Measurements from ENCODE around the gene RNASE13.

Gene RNASE13

DNA sequence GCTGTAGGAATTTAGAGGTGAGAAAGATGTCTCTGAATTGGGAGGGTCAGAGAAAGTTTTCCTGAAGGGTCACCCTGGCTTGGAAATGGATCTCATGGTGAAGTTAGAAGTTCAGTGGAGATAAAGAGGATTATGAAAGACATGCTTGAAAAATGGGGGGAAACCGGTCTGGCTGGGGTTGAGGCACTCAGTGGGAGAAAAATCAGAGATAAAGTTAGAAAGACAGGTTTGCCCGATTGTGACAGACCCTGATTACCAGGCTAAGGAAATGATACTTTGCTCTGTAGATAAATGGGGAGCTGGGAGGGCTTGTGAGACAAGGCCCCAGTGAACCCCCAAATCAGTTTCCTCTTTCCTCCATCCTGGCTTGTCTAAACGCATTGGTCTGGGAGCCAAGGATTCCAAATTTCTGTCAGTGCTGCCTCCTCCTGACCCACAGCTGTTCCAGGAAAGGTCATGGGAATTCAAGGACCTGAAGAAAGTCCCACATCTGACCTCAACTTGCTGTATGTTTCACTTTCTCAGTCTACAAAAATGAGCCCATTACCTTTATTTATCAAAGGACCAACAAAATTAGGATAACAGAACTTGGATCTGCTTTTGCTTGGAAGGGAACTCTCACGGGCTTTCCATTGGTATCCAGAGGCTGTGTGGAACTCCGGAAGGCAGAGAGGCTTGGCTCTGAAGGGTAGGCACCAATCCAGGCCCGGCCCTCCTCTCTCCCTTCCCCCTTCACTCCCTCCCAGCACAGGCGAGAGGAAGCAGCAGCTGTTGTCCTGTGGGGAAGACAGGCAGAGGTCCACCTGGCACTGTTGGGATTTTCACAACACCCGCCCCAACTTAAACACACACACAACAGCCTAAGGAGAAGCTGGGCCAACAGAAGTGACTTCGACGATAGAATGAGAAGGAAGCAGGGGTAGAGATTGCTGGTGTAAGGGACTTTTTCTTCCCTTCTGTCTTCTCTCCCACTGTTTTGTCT, 4.1 kb upstream of the RNASE13 start:
- DNase-seq (ENCODE audit: extremely low spot score): no peak
- TF ChIP-seq CTCF (IDR thresholded peaks at IDR 0.05; ENCODE audit: control extremely low read depth, extremely low read depth, low read depth, missing control alignments): no peak
- CTCF ChIA-PET: interaction anchor here (0.9 to 4.1 kb wide), 5 partner anchors 15 to 68 kb away, joined by 3 to 66 read pairs (median 8); no protein-coding TSS in a partner anchor
- POLR2A ChIA-PET: no interaction called here

- ChIA-PET CTCF (interaction anchor here (1.2 to 7.2 kb wide), 2 partner anchors 22 to 68 kb away, joined by 3 to 69 read pairs; no protein-coding TSS in a partner anchor), POLR2A (no interaction called here)
- no peak for TF ChIP-seq CTCF (IDR thresholded peaks at IDR 0.05; ENCODE audit: control extremely low read depth, extremely low read depth, low read depth, missing control alignments)
- DNase-seq (ENCODE audit: extremely low spot score): no peak
These were observed 2.5 kb upstream of the RNASE13 start for GRCh38 chr14:21037156-21037555.

DNA sequence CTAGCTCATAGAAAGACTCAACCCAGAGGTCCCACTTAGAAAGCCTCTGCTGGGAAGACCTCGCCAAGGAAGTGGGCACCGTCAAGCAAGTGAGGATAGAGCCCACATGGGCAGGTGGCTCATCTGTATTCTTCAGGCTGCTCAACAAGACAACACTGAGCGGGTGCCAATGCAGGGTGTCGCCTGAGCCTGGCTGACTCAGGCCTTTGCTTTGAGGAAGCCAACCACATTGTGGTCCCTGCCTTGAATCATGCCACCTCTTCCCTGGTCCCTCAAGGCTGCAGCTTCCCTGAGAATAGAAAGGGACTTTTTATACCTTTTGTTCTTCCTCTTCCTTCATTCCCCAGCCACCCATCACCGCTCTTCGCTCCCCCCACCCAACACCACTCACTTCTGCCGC, 2.1 kb upstream of the RNASE13 start:
- ChIA-PET CTCF (interaction anchor here (1.2 to 7.2 kb wide), 3 partner anchors 22 to 68 kb away, joined by 3 to 69 read pairs (median 8); no protein-coding TSS in a partner anchor), POLR2A (no interaction called here)
- TF ChIP-seq CTCF (IDR thresholded peaks at IDR 0.05; ENCODE audit: control extremely low read depth, extremely low read depth, low read depth, missing control alignments): no peak
- DNase-seq (ENCODE audit: extremely low spot score): no peak

GRCh38 chr14:21033133-21033698, 1.4 kb downstream of the RNASE13 start:
- ChIA-PET CTCF (interaction anchor here (1.0 to 7.2 kb wide), 8 partner anchors 10 to 59 kb away, joined by 3 to 69 read pairs (median 5); no protein-coding TSS in a partner anchor), POLR2A (no interaction called here)
- no peak for TF ChIP-seq CTCF (IDR thresholded peaks at IDR 0.05; ENCODE audit: control extremely low read depth, extremely low read depth, low read depth, missing control alignments)
- no peak for DNase-seq (ENCODE audit: extremely low spot score)

GRCh38 chr14:21032326-21033132, 2.1 kb downstream of the RNASE13 start:
- ChIA-PET CTCF (interaction anchor here (0.7 to 7.2 kb wide), 12 partner anchors 8 to 72 kb away, joined by 3 to 69 read pairs (median 4); no protein-coding TSS in a partner anchor), POLR2A (no interaction called here)
- DNase-seq (ENCODE audit: extremely low spot score): no peak
- no peak for TF ChIP-seq CTCF (IDR thresholded peaks at IDR 0.05; ENCODE audit: control extremely low read depth, extremely low read depth, low read depth, missing control alignments)

- TF ChIP-seq CTCF (IDR thresholded peaks at IDR 0.05; ENCODE audit: control extremely low read depth, extremely low read depth, low read depth, missing control alignments): no peak
- ChIA-PET CTCF (interaction anchor here (1.0 to 7.2 kb wide), 2 partner anchors 10 to 15 kb away, joined by 3 to 69 read pairs; no protein-coding TSS in a partner anchor), POLR2A (no interaction called here)
- DNase-seq (ENCODE audit: extremely low spot score): no peak
These were observed 4.1 kb downstream of the RNASE13 start for GRCh38 chr14:21030531-21030930.

Data from GM10248 (cell line).